AG08395 (cell line): Measurements from ENCODE around the gene ZNF334.

Source experiments
- DNase-seq: peaks from one replicate; pipeline ENCODE4 v3.0.0; 2012; ENCODE audit warnings: mixed read lengths, low spot score

Gene ZNF334

GRCh38 chr20:46545827-46546138, 32.4 kb upstream of the ZNF334 start:
- DNase-seq = no peak

DNA sequence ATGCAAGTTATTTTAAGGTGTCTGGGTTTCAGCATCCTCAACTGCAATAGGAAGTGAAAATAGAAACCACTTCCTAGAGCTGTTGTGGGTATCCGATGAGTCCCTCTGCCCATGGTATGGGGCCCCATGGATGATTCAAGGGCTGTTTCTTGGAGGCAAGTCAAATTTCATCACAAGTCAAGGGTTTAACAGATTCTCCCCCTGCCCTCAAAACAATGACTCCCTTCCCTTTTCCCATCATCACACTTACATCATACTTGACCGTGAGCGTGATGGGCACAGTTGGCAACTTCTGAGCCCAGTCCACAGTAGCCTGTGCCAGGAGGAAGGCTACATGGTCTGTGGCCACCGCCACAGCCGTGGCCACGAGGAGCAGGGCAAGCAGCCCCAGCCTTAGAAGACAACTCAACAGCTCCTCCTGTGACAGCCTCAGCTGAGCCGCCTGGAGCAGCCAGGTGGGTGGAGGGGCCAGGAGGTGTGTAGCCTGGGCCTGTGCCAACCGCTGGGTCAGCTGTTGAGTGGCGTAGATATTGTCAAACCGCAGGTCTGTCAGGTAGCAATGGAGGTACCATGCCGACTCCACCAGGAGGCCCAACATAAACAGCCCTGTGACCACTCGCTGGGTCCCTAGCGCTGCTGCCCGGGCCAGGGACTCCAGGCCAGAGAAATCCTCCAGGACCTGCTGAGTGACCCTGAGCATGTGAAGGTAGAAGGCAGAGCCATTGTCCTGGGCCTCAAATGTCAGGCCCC, 31.9 kb upstream of the ZNF334 start:
- no peak for DNase-seq

- DNase-seq = no peak
Observed at GRCh38 chr20:46544576-46544975, 31.2 kb upstream of the ZNF334 start.

- no peak for DNase-seq
Observed at GRCh38 chr20:46543959-46544358, 30.6 kb upstream of the ZNF334 start.

- DNase-seq = no peak
Observed at GRCh38 chr20:46543033-46543432, 29.7 kb upstream of the ZNF334 start.

DNA sequence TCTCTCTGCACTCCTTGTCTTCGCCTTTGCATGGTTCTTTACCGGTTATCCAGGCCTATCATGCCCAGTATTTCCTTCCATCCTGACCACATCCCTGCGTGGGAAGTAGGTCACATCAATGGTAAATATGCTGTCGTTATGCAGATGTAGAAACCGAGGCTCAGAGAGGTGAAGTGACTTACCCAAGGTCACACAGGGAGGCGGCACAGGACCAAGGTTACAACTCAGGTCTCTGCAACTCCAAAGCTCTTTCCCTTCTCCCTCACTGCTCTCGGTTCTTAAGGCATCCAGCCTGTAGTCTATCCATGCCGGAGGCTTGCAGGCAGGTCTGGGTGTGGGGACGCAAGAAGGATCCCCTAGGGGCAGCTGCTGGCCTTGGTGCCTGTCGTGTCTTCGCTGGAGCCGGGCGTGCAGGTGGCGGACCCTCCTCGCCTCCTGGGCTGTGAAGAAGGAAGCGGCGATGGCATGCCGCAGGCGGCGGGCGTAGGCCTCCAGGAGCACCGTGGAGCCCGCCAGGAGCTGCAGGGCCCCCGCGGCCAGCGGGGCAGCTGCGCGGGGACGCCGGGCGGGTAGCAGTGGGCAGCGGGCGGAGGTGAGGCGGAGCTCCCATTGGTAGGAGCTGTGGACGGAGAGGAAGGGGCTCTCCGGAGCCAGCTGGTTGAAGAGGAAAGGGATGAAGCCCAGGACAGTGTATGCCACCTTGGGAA, 28.0 kb upstream of the ZNF334 start:
- no peak for DNase-seq

- no peak for DNase-seq
Observed at GRCh38 chr20:46539113-46539512, 25.8 kb upstream of the ZNF334 start.

- no peak for DNase-seq
Observed at GRCh38 chr20:46530640-46531039, 17.3 kb upstream of the ZNF334 start.

DNA sequence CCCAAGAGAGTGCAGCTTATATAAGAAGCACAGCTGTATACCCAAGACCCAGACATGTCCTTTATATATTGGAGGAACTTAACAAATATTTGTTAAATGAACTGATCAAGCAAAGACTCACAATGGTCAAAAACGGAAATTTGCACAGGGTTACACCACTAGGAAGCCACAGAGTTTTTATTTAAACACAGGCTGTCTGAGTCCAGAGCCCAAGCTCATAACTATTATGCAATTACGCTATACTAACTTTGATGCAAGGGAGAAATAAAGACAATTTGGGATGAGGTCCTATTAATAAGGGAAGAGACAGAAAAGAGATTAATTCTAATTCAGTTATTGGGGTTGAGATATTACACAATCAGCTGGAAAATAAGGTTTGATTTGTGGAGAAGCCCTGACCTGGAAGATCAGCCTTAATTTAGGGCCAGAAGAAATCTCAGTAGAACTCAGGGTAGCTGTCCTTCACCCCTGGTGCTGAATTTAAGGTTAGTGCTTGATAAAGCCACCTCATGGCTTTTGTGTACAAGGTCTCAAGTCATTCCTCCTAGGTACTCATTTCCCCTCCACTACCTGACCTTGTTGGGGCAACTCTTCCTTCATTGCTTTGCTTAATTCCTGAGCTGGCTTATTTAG, 10.5 kb upstream of the ZNF334 start:
- no peak for DNase-seq

GRCh38 chr20:46523108-46523507, 9.7 kb upstream of the ZNF334 start:
- DNase-seq = no peak

GRCh38 chr20:46520976-46521579, 7.7 kb upstream of the ZNF334 start:
- peak; percentile 74 for DNase-seq

- DNase-seq = no peak
Observed at GRCh38 chr20:46520540-46520939, 7.2 kb upstream of the ZNF334 start.

DNA sequence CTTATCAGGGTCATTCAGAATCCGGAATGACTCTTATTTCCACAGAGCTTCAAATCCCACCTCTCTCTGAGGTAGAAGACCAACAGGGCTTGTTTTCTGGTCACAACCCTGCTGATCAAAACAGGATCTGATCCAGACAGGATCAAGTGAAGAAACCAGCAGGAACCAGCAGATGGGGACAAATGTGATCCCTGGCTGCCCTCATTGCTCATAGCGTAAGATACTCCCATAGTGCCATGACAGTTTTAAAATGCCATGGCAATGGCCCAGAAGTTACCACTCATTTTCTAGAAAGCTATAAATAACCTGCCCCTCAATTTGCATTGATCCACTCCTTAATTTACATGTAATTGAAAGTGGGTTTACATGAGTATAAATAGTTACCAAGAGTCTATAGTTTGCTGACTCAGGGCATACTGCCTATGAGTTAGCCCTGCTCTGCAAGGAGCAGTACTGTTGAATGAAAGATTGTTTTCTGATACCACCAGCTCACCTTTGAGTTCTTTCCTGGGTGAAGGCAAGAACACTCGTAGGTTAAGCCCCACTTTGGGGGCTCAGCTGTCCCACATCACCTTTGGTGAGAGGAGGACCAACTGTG, 6.2 kb upstream of the ZNF334 start:
- no peak for DNase-seq

- DNase-seq = no peak
Observed at GRCh38 chr20:46509523-46509922, 3.8 kb downstream of the ZNF334 start.

- no peak for DNase-seq
Observed at GRCh38 chr20:46507760-46508407, 5.5 kb downstream of the ZNF334 start.

GRCh38 chr20:46505506-46505905, 7.9 kb downstream of the ZNF334 start:
- no peak for DNase-seq

DNA sequence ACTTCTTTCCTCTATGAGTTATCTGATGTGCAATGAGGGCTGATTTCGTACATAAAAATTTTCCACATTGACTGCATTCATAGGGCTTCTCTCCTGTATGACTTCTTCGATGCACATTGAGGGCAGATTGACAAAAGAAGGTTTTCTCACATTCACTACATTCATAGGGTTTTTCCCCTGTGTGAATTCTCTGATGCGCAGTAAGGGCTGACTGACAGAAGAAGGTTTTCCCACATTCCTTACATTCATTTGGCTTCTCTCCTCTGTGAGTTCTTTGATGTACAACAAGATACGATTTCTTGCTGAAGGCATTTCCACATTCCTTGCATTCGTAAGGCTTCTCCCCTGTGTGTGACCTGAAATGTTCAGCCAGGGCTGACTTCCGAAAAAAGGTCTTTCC, 11.4 kb downstream of the ZNF334 start:
- DNase-seq = no peak

- no peak for DNase-seq
Observed at GRCh38 chr20:46501337-46501942, 11.9 kb downstream of the ZNF334 start.

- no peak for DNase-seq
Observed at GRCh38 chr20:46494077-46494476, 19.3 kb downstream of the ZNF334 start.

GRCh38 chr20:46491354-46491753, 22.0 kb downstream of the ZNF334 start:
- DNase-seq = no peak

DNA sequence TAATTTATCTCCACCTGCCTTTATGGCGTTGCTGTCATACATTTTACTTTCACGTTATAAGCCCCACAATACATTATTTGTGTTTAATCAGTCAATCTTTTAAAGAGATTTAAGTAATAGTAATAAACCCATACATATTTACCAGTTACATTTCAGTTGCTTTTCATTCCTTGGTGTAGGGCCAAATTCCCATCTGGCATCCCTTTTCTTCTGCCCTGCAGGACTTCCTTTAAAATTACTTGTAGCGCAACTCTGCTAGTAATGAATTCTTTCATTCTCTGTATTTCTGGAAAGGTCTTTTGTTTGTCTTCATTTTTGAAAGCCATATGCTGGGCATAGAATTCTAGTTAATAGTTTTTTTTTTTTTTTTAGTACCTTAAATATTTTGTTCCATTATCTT, 24.9 kb downstream of the ZNF334 start:
- no peak for DNase-seq

DNA sequence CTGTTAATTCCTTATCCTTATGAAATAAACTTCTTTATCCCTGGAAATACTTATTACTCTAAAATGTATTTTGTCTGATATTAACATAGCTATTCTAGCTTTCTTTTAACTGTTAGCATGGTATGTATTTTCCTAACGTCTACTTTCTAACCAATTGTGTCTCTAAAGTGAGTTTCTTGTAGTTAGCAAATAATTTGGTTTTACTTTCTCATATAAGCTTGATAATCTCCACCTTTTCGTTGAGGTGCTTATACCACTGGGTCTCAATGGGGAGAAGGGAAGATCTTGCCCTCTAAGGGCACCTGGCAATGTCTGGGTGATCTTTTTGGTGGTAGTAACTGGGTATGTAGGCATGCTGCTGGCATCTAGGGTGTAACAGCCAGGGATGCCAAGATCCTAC, 25.7 kb downstream of the ZNF334 start:
- no peak for DNase-seq
